HepG2 (cell line): ENCODE data around the gene STX12.

Source experiments
- EZH2 ChIP-seq: conservative IDR thresholded peaks from 2 replicates; pipeline ENCODE4 v1.6.1; 2012; ENCODE audit warnings: mild to moderate bottlenecking, low read depth, low read length, moderate library complexity
- NCOA2 ChIP-seq: sonication (generic); formaldehyde crosslinking; IDR thresholded peaks from 2 replicates; pipeline ENCODE4 v1.8.0; 2022; ENCODE audit warnings: inconsistent platforms
- POLR2A ChIP-seq, 2 experiments: IDR thresholded peaks; 2 replicates each; pipeline ENCODE4 v1.6.1; 2011; ENCODE audit warnings: low read depth in 2 of 2, low read length in 2 of 2, mild to moderate bottlenecking in 1 of 2, moderate library complexity in 1 of 2; ENCODE audit not compliant: insufficient read depth in 1 of 2
- SP1 ChIP-seq, 2 experiments: fragments of 450-650 bp in 1 of 2; sonication (generic) in 1 of 2; formaldehyde crosslinking in 1 of 2; IDR thresholded peaks; 2 replicates each; pipeline versions ENCODE4 v1.4.0 to v1.6.1; 2016 to 2020; ENCODE audit warnings: missing genetic modification reagents in 1 of 2
- TF ChIP-seq, protein P1 (sequence below): sonication (generic); formaldehyde crosslinking; IDR thresholded peaks from 2 replicates; pipeline ENCODE4 v1.5.0; 2020; ENCODE audit warnings: mild to moderate bottlenecking, missing genetic modification reagents, moderate library complexity
- TF ChIP-seq, protein P2 (sequence below): sonication (generic); formaldehyde crosslinking; conservative IDR thresholded peaks from 2 replicates; pipeline ENCODE4 v1.4.0; 2020; ENCODE audit warnings: missing genetic modification reagents

DNA sequence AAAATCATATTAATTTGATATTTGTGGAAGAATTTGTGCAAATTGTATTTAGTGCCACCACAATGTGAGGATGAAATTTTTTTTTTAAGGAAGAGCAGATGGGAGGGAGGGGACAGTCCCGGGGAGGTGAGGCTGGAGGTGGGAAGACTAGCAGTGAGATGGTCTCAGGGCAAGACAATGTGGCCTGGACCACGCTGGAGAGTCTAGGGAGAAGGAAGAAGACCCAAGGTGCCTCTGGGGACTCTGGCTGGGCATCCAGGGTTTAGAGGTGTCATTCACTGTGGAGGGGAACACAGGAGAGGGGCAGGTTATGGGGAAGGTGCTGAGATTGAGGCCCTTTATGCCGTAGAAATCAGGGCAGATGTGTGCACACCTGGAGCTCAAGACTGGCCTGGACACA, 89.0 kb downstream of the STX12 start:
- no peak for TF ChIP-seq NCOA2 (CRISPR knock-in tag)
- TF ChIP-seq, protein P1, sequence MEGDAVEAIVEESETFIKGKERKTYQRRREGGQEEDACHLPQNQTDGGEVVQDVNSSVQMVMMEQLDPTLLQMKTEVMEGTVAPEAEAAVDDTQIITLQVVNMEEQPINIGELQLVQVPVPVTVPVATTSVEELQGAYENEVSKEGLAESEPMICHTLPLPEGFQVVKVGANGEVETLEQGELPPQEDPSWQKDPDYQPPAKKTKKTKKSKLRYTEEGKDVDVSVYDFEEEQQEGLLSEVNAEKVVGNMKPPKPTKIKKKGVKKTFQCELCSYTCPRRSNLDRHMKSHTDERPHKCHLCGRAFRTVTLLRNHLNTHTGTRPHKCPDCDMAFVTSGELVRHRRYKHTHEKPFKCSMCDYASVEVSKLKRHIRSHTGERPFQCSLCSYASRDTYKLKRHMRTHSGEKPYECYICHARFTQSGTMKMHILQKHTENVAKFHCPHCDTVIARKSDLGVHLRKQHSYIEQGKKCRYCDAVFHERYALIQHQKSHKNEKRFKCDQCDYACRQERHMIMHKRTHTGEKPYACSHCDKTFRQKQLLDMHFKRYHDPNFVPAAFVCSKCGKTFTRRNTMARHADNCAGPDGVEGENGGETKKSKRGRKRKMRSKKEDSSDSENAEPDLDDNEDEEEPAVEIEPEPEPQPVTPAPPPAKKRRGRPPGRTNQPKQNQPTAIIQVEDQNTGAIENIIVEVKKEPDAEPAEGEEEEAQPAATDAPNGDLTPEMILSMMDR (CRISPR knock-in tag), result no peak
- no peak for TF ChIP-seq SP1 (IDR thresholded peaks at IDR 0.05)
- no peak for TF ChIP-seq SP1 (CRISPR knock-in tag; IDR thresholded peaks at IDR 0.05)
- TF ChIP-seq, protein P2, sequence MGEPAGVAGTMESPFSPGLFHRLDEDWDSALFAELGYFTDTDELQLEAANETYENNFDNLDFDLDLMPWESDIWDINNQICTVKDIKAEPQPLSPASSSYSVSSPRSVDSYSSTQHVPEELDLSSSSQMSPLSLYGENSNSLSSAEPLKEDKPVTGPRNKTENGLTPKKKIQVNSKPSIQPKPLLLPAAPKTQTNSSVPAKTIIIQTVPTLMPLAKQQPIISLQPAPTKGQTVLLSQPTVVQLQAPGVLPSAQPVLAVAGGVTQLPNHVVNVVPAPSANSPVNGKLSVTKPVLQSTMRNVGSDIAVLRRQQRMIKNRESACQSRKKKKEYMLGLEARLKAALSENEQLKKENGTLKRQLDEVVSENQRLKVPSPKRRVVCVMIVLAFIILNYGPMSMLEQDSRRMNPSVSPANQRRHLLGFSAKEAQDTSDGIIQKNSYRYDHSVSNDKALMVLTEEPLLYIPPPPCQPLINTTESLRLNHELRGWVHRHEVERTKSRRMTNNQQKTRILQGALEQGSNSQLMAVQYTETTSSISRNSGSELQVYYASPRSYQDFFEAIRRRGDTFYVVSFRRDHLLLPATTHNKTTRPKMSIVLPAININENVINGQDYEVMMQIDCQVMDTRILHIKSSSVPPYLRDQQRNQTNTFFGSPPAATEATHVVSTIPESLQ (CRISPR knock-in tag), result no peak
- no peak for TF ChIP-seq POLR2A (IDR thresholded peaks at IDR 0.05; ENCODE audit: insufficient read depth in 1 of 2, low read depth in 2 of 2, low read length in 2 of 2)
- no peak for TF ChIP-seq EZH2
